Left ventricle myocardium inferior (tissue), 1 donor: ENCODE measurements around the gene GPR15LG. TPM values are rescaled to one million over a fixed set of nuclear protein-coding genes. Genes with fewer than 3 reads are reported as not detected.

Experiments
- DNase-seq: peaks from one replicate; pipeline ENCODE4 v3.0.0-alpha.2; 2020
- H3K27ac ChIP-seq: fragments of 200-600 bp; replicated peaks from 2 replicates; pipeline ENCODE4 v1.8.0; 2021
- H3K27me3 ChIP-seq: fragments of 200-600 bp; 2 replicates; pipeline ENCODE4 v1.8.0; 2021; ENCODE audit warnings: low read depth
- H3K36me3 ChIP-seq: fragments of 200-600 bp; 2 replicates; pipeline ENCODE4 v1.8.0; 2021
- H3K4me1 ChIP-seq: fragments of 200-600 bp; 2 replicates; pipeline ENCODE4 v1.8.0; 2021
- H3K4me3 ChIP-seq: fragments of 200-600 bp; 2 replicates; pipeline ENCODE4 v1.8.0; 2021; ENCODE audit warnings: mild to moderate bottlenecking, moderate library complexity
- H3K9me3 ChIP-seq: fragments of 200-600 bp; replicated peaks from 2 replicates; pipeline ENCODE4 v1.8.0; 2021
- CTCF ChIP-seq: fragments of 200-600 bp; IDR thresholded peaks from 2 replicates; pipeline ENCODE4 v1.8.0; 2021; ENCODE audit warnings: antibody characterized with exemption, mild to moderate bottlenecking, borderline replicate concordance
- intact Hi-C: fragments of 100-400 bp; cut with micrococcal nuclease; formaldehyde crosslinking; loops from one replicate; pipeline ENCODE4 v1.11.0; 2022
- total RNA-seq: library from RNA; stranded (reverse); fragmentation: NEBNext Ultra II Directional; extraction: Animal tissue kit (Norgen Biotek cat#: 25700); gene quantifications from one replicate; pipeline ENCODE4 v1.2.1, GENCODE V29; 2021
- donor health status: DM: no; HTN: yes; CAD: no; lungs with severe emphysema.

GPR15LG gene
- total RNA-seq, 1 donor from 2014 or later = not detected

DNA sequence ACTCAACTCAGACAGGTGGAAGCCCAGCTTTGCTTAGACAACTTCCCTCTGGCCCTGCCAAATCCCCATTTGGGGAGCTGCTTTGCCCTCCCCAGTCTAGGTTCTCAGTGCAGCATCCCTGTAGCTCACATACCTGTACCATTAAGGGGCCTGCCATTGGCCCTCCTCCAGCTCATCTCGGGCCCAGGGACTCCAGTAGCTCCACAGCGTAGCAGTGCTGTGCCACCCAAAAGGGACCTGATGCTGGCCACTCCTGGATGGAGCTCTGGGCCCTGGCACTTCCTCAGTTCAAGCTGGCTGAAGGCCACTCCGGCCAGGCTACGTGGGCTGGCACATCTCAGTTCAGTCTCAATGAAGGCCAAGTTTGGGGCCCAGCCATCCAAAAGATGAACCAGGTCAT is 60.3 kb downstream of the GPR15LG start:
- DNase-seq = no peak
- H3K27ac ChIP-seq = no peak overlapping the region
- H3K4me1 ChIP-seq = no peaks in the 10 kb centered on the region
- H3K36me3 ChIP-seq = no peaks in the 10 kb centered on the region
- no peaks in the 10 kb centered on the region for H3K9me3 ChIP-seq
- no peak overlapping the region for H3K4me3 ChIP-seq
- intact Hi-C loops = no loop called here
- H3K27me3 ChIP-seq = peaks cover 70% of the 10 kb centered on the region
- TF ChIP-seq CTCF = no peak

- no peak overlapping the region for H3K4me3 ChIP-seq
- no peak for TF ChIP-seq CTCF
- no peak for DNase-seq
- intact Hi-C loops = no loop called here
- no peak overlapping the region for H3K27ac ChIP-seq
- H3K36me3 ChIP-seq = no peaks in the 10 kb centered on the region
- peaks cover 70% of the 10 kb centered on the region for H3K27me3 ChIP-seq
- no peaks in the 10 kb centered on the region for H3K4me1 ChIP-seq
- H3K9me3 ChIP-seq = no peaks in the 10 kb centered on the region
Observed at GRCh38 chr10:84234479-84234878, 60.9 kb downstream of the GPR15LG start.

Other genes starting within 250 kb of the GPR15LG start
- 468 TPM for gene GHITM, start 34.3 kb upstream of the GPR15LG start, total RNA-seq
- 0.41 TPM for gene CDHR1, start 20.7 kb downstream of the GPR15LG start, total RNA-seq
- not detected for gene LRIT2, start 51.7 kb downstream of the GPR15LG start, total RNA-seq
- not detected for gene LRIT1, start 67.7 kb downstream of the GPR15LG start, total RNA-seq
- gene RGR, start 71.3 kb downstream of the GPR15LG start, total RNA-seq = 0.19 TPM
- gene CCSER2, start 154.8 kb downstream of the GPR15LG start, total RNA-seq = 175 TPM